Measurements from ENCODE around the gene FLAD1.

GRCh38 chr1:154974808-154975408, 8.2 kb upstream of the FLAD1 start:
- no peak for TF ChIP-seq CTCF (conservative IDR thresholded peaks at IDR 0.05; ENCODE audit: low read length)
- no peak for TF ChIP-seq EZH2phosphoT487 (IDR thresholded peaks at IDR 0.05; ENCODE audit: borderline replicate concordance)
